HepG2 (cell line): ENCODE measurements around the gene B4GALT3. TPM values are rescaled to one million over a fixed set of nuclear protein-coding genes. Genes with fewer than 3 reads are reported as not detected.
A peak's percentile ranks its signal among the peaks of the same experiment; 100 is the strongest.

Experiments used
- AGO1 ChIP-seq: fragments of 200-400 bp; formaldehyde crosslinking; IDR thresholded peaks from 2 replicates; pipeline ENCODE4 v1.6.1; 2017; ENCODE audit warnings: mild to moderate bottlenecking, low read depth, low read length, moderate library complexity; ENCODE audit not compliant: poor library complexity, severe bottlenecking
- ARNT ChIP-seq: fragments of 450-650 bp; IDR thresholded peaks from 2 replicates; pipeline ENCODE4 v1.6.1; 2017
- ATF2 ChIP-seq: sonication (generic); formaldehyde crosslinking; IDR thresholded peaks from 2 replicates; pipeline ENCODE4 v1.4.0; 2020; ENCODE audit warnings: missing genetic modification reagents
- BCL3 ChIP-seq: sonication (generic); formaldehyde crosslinking; IDR thresholded peaks from 2 replicates; pipeline ENCODE4 v1.5.1; 2020; ENCODE audit warnings: mild to moderate bottlenecking, missing genetic modification reagents, moderate library complexity
- BCL6 ChIP-seq: IDR thresholded peaks from 2 replicates; pipeline ENCODE4 v1.6.1; 2016; ENCODE audit warnings: missing genetic modification reagents, missing compliant biosample characterization
- GATAD2A ChIP-seq: IDR thresholded peaks from 2 replicates; pipeline ENCODE4 v1.6.1; 2016
- JUND ChIP-seq: sonication (generic); formaldehyde crosslinking; IDR thresholded peaks from 2 replicates; pipeline ENCODE4 v1.8.0; 2022; ENCODE audit warnings: mild to moderate bottlenecking, missing genetic modification reagents
- PATZ1 ChIP-seq: sonication (generic); formaldehyde crosslinking; IDR thresholded peaks from 2 replicates; pipeline ENCODE4 v1.4.0; 2020; ENCODE audit warnings: missing genetic modification reagents
- POLR2A ChIP-seq, 2 experiments: IDR thresholded peaks; 2 replicates each; pipeline ENCODE4 v1.6.1; 2011; ENCODE audit warnings: low read depth in 2 of 2, low read length in 2 of 2, mild to moderate bottlenecking in 1 of 2, moderate library complexity in 1 of 2; ENCODE audit not compliant: insufficient read depth in 1 of 2
- PRDM15 ChIP-seq: sonication (generic); formaldehyde crosslinking; IDR thresholded peaks from 2 replicates; pipeline ENCODE4 v1.4.0; 2020; ENCODE audit warnings: missing genetic modification reagents
- RFX5 ChIP-seq: IDR thresholded peaks from 2 replicates; pipeline ENCODE4 v1.6.1; 2011; ENCODE audit warnings: low read depth, low read length, improper control_type of control experiment
- RNF219 ChIP-seq: sonication (generic); formaldehyde crosslinking; IDR thresholded peaks from 2 replicates; pipeline ENCODE4 v1.5.0; 2020; ENCODE audit warnings: mild to moderate bottlenecking, missing genetic modification reagents
- SSRP1 ChIP-seq: IDR thresholded peaks from 2 replicates; pipeline ENCODE4 v1.6.1; 2016; ENCODE audit warnings: control low read depth
- TAF15 ChIP-seq: fragments of 200-400 bp; formaldehyde crosslinking; IDR thresholded peaks from one replicate; pipeline ENCODE4 v1.6.1; 2018; ENCODE audit warnings: mild to moderate bottlenecking, low read depth, low read length; ENCODE audit not compliant: poor library complexity, severe bottlenecking
- ZNF275 ChIP-seq: sonication (generic); formaldehyde crosslinking; IDR thresholded peaks from 2 replicates; pipeline ENCODE4 v1.8.0; 2022; ENCODE audit warnings: missing genetic modification reagents, mild to moderate bottlenecking, inconsistent platforms, borderline replicate concordance
- ZNF605 ChIP-seq: sonication (generic); formaldehyde crosslinking; IDR thresholded peaks from 2 replicates; pipeline ENCODE4 v1.8.0; 2022; ENCODE audit warnings: mild to moderate bottlenecking, missing genetic modification reagents
- ZNF639 ChIP-seq: conservative IDR thresholded peaks from 2 replicates; pipeline ENCODE4 v1.6.1; 2018; ENCODE audit warnings: missing genetic modification reagents
- polyA plus RNA-seq, 8 experiments: library from polyadenylated mRNA; depleted of rRNA in 3 of 8; stranded (reverse) in 7 of 8; unstranded in 1 of 8; fragments of >200 nt; fragmentation: Illumina TruSeq in 4 of 8; extraction: Trizol in 4 of 8; gene quantifications; 2 replicates each; pipeline versions ENCODE4 v1.2.1 to v1.2.3, GENCODE V29; 2011 to 2016; ENCODE audit warnings: low read depth in 4 of 8, missing spikeins in 1 of 8, mixed read lengths in 1 of 8; ENCODE audit not compliant: insufficient read depth in 1 of 8
- total RNA-seq, 5 experiments: library from RNA; depleted of rRNA; stranded (reverse); fragments of >200 nt; fragmentation: Illumina TruSeq; extraction: Trizol; gene quantifications; 2 replicates each; pipeline ENCODE4 v1.2.3, GENCODE V29; 2016; ENCODE audit warnings: low read depth in 1 of 5

Gene B4GALT3
- total and polyA plus RNA-seq, 2 of the 13 experiments (the other 11 are each of a cell fraction or from before 2014, with no cell fraction given), result 35.6 to 40.4 TPM

- TF ChIP-seq ZNF605 (CRISPR knock-in tag), result 0 out of 2 replicates have a peak, but pooled peaks have one; percentile 3
- TF ChIP-seq RNF219 (CRISPR knock-in tag), result no peak
- no peak for TF ChIP-seq TAF15
- TF ChIP-seq ATF2 (CRISPR knock-in tag), result peak; percentile 19; the same call in 1 of the 2 replicates
- peak; percentile 17; the same call in 1 of the 2 replicates for TF ChIP-seq SSRP1
- TF ChIP-seq JUND (CRISPR knock-in tag), result no peak
- TF ChIP-seq ZNF275, result no peak
- no peak for TF ChIP-seq PRDM15
- peak; percentile 32 to 50; a peak in 2 of 4 replicates for TF ChIP-seq POLR2A (IDR thresholded peaks at IDR 0.05; ENCODE audit: insufficient read depth in 1 of 2, low read depth in 2 of 2, low read length in 2 of 2)
- no peak for TF ChIP-seq RFX5
- TF ChIP-seq AGO1, result peak; percentile 60
- TF ChIP-seq ZNF639 (CRISPR knock-in tag), result no peak
- TF ChIP-seq ARNT, result no peak
- TF ChIP-seq BCL3 (CRISPR knock-in tag), result no peak
- no peak for TF ChIP-seq BCL6 (CRISPR knock-in tag)
- no peak; the same call in 1 of the 2 replicates for TF ChIP-seq PATZ1 (CRISPR knock-in tag)
- peak; percentile 22; the same call in 1 of the 2 replicates for TF ChIP-seq GATAD2A (CRISPR knock-in tag)
These were observed 42.7 kb upstream of the B4GALT3 start (continued) for GRCh38 chr1:161220002-161220401.
